GM20431 (cell line): ENCODE data around the gene PMM1.
"Not testable (repeated sequence)": the region's sequence is repeated elsewhere in the genome, so short reads cannot be mapped to it uniquely, and the experiment has no call there.

Source experiments
- in situ Hi-C: fragments of 300-500 bp; cut with MseI, MboI; formaldehyde crosslinking; loops from one replicate; pipeline ENCODE4 v1.15.0; 2020; ENCODE audit warnings: low sequenced_read_pairs; ENCODE audit not compliant: unreplicated experiment

PMM1 gene

GRCh38 chr22:41598081-41598480 is 8.4 kb upstream of the PMM1 start:
- in situ Hi-C loops: no loop called here

- in situ Hi-C loops: no loop called here
Observed at GRCh38 chr22:41597635-41597953, 8.0 kb upstream of the PMM1 start.

GRCh38 chr22:41596776-41597634 is 7.4 kb upstream of the PMM1 start:
- in situ Hi-C loops: no loop called here

GRCh38 chr22:41595703-41596102 is 6.1 kb upstream of the PMM1 start:
- in situ Hi-C loops: no loop called here

- in situ Hi-C loops: not testable (repeated sequence)
Observed at GRCh38 chr22:41593336-41593960, 3.8 kb upstream of the PMM1 start.

- in situ Hi-C loops: no loop called here
Observed at GRCh38 chr22:41587347-41587723, 2.3 kb downstream of the PMM1 start.

- in situ Hi-C loops: no loop called here
Observed at GRCh38 chr22:41585898-41586297, 3.7 kb downstream of the PMM1 start.

- in situ Hi-C loops: no loop called here
Observed at GRCh38 chr22:41584881-41585280, 4.8 kb downstream of the PMM1 start.

GRCh38 chr22:41582694-41583093 is 6.9 kb downstream of the PMM1 start:
- in situ Hi-C loops: no loop called here

GRCh38 chr22:41579997-41580355 is 9.7 kb downstream of the PMM1 start:
- in situ Hi-C loops: no loop called here

- in situ Hi-C loops: no loop called here
Observed at GRCh38 chr22:41579297-41579996, 10.2 kb downstream of the PMM1 start.

GRCh38 chr22:41578818-41579217 is 10.8 kb downstream of the PMM1 start:
- in situ Hi-C loops: no loop called here

- in situ Hi-C loops: no loop called here
Observed at GRCh38 chr22:41578114-41578513, 11.5 kb downstream of the PMM1 start.

- in situ Hi-C loops: no loop called here
Observed at GRCh38 chr22:41576877-41577276, 12.8 kb downstream of the PMM1 start.

- in situ Hi-C loops: no loop called here
Observed at GRCh38 chr22:41575533-41575932, 14.1 kb downstream of the PMM1 start.

- in situ Hi-C loops: no loop called here
Observed at GRCh38 chr22:41574847-41575381, 14.7 kb downstream of the PMM1 start.

GRCh38 chr22:41573677-41574076 is 16.0 kb downstream of the PMM1 start:
- in situ Hi-C loops: no loop called here

GRCh38 chr22:41572305-41572704 is 17.3 kb downstream of the PMM1 start:
- in situ Hi-C loops: not testable (repeated sequence)

GRCh38 chr22:41571786-41572185 is 17.9 kb downstream of the PMM1 start:
- in situ Hi-C loops: no loop called here

GRCh38 chr22:41570221-41570620 is 19.4 kb downstream of the PMM1 start:
- in situ Hi-C loops: no loop called here

GRCh38 chr22:41568811-41569210 is 20.8 kb downstream of the PMM1 start:
- in situ Hi-C loops: no loop called here
